Hepatocyte (in vitro differentiated cells): ENCODE data around the gene PCDHB11.
A peak's percentile ranks its signal among the peaks of the same experiment; 100 is the strongest.
"Not testable (repeated sequence)": the region's sequence is repeated elsewhere in the genome, so short reads cannot be mapped to it uniquely, and the experiment has no call there.

ENCODE experiments used
- CTCF ChIP-seq: fragments of 200-600 bp; sonication (generic); IDR thresholded peaks from 2 replicates; pipeline ENCODE4 v1.5.1; 2016; ENCODE audit warnings: antibody characterized with exemption, mild to moderate bottlenecking; ENCODE audit not compliant: poor library complexity
- EZH2 ChIP-seq: fragments of 200-600 bp; sonication (generic); IDR thresholded peaks from 2 replicates; pipeline ENCODE4 v1.6.1; 2016; ENCODE audit warnings: antibody characterized with exemption, mild to moderate bottlenecking, borderline replicate concordance

GRCh38 chr5:141213656-141214339, 14.4 kb downstream of the PCDHB11 start, which contains the start of gene PCDHB13:
- TF ChIP-seq CTCF: peak; percentile 14
- TF ChIP-seq EZH2: not testable (repeated sequence)
